ENCODE results near the gene LIAS.

LIAS gene

DNA sequence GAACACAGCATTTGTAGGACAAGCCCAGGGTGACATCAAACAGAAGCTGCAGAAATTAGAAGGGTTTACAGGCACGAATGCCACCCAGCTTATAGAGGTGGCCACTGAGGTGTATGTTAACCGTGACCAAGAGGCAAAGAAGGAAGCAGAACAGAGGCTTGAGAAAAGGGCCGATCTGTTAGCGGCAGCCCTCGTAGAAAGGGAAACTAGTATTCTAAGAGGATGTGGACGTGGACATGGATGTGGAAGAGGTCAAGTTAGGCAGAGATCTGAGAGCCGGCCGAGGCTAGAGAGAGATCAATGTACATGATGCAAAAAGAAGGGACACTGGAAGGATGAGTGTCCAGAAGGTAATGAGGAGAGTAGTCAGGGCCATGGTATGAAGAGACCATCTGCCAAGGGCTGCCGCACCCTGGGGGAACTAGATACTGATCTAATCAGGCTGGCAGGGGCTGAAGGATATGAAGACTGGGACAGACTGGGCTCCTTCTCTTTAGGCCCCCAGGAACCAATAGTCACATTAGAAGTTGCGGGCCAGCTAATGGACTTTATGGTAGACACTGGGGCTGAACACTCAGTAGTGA lies 27.5 kb downstream of the LIAS start:
- TF ChIP-seq, protein P1, sequence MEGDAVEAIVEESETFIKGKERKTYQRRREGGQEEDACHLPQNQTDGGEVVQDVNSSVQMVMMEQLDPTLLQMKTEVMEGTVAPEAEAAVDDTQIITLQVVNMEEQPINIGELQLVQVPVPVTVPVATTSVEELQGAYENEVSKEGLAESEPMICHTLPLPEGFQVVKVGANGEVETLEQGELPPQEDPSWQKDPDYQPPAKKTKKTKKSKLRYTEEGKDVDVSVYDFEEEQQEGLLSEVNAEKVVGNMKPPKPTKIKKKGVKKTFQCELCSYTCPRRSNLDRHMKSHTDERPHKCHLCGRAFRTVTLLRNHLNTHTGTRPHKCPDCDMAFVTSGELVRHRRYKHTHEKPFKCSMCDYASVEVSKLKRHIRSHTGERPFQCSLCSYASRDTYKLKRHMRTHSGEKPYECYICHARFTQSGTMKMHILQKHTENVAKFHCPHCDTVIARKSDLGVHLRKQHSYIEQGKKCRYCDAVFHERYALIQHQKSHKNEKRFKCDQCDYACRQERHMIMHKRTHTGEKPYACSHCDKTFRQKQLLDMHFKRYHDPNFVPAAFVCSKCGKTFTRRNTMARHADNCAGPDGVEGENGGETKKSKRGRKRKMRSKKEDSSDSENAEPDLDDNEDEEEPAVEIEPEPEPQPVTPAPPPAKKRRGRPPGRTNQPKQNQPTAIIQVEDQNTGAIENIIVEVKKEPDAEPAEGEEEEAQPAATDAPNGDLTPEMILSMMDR (IDR thresholded peaks at IDR 0.05; ENCODE audit: low read depth, low read length): no peak
- DNase-seq (ENCODE audit: extremely low read depth, low read depth): no peak

- no peak for DNase-seq (ENCODE audit: extremely low read depth, low read depth)
- TF ChIP-seq, protein P1 (IDR thresholded peaks at IDR 0.05; ENCODE audit: low read depth, low read length): no peak
These were observed 31.5 kb downstream of the LIAS start for GRCh38 chr4:39490322-39490721.

DNA sequence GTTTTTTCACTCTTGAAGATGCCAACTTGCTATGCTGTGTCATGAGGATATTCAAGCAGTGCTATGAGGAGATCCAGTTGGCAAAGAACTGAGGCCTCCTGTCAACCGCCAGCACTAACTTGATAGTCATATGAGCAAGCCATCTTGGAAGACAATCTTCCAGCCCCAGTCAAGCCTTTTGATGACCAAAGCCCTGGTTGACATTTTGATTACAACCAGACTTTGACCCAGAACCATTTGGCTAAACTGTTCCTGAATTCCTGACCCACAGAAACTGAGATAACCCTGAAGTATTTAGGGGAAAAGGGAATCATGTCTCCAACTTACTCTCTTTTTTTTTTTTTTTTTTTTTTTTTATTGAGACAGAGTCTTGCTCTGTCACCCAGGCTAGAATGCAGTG lies 35.5 kb downstream of the LIAS start:
- DNase-seq (ENCODE audit: extremely low read depth, low read depth): no peak
- TF ChIP-seq, protein P1 (IDR thresholded peaks at IDR 0.05; ENCODE audit: low read depth, low read length): no peak

DNA sequence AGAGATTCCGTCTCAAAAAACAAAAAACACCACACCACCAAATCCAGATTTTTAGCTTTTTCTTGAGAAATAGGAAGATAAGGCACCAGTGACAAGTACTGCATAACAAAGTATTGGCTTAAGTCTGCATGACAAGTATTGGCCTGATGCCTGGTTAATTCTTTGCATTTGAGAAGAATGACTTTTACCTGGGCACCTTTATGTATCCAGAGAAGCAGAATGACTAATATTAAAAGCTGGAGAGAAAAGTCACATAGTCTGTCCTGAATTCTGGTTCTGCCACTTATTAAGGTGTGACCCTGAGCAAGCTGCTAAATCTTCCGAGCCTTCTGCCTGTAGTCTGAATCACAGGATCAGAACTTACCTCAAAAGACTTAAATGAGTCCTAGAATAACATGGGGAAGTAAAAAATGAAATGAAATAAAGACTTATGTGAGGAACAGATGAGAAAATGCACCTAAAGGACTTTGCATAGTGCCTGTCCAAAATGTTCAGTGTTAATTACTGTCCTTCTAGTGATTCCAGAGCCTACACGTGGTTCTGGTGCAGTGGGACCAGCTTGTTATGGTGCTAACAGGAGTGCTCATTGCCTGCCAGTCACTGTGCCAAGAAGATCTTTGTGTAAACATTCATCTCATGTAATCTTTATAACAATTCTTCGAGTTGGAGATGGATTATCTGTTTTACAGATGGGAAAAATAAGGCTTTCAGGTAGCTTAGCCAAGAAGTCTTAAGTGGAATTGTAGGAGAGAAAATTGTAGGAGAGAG lies 36.8 kb downstream of the LIAS start:
- DNase-seq (ENCODE audit: extremely low read depth, low read depth): no peak
- TF ChIP-seq, protein P1 (IDR thresholded peaks at IDR 0.05; ENCODE audit: low read depth, low read length): no peak

- no peak for DNase-seq (ENCODE audit: extremely low read depth, low read depth)
- TF ChIP-seq, protein P1 (IDR thresholded peaks at IDR 0.05; ENCODE audit: low read depth, low read length): no peak
These were observed 39.3 kb downstream of the LIAS start for GRCh38 chr4:39497909-39498726.

GRCh38 chr4:39498727-39499020 lies 39.8 kb downstream of the LIAS start:
- TF ChIP-seq, protein P1 (IDR thresholded peaks at IDR 0.05; ENCODE audit: low read depth, low read length): no peak
- DNase-seq (ENCODE audit: extremely low read depth, low read depth): no peak

Data from AG09319 (cell line).